ENCODE measurements around the gene FNTB.

Gene FNTB

GRCh38 chr14:65052832-65053231 lies 66.1 kb downstream of the FNTB start:
- ChIA-PET POLR2A (no interaction called here), CTCF (interaction anchor here (0.6 to 2.3 kb wide), 4 partner anchors 11 to 33 kb away, joined by 3 to 8 read pairs (median 6); no protein-coding TSS in a partner anchor)
- Histone ChIP-seq H3K36me3 (ENCODE audit: control insufficient read depth in 4 of 4, insufficient read depth in 4 of 4, low read length in 3 of 4) (peaks cover 0 to 36% (median under 1%) of the 10 kb centered on the region in 4 experiments), H3K9me3 (ENCODE audit: control extremely low read depth in 1 of 5, control insufficient read depth in 4 of 5, insufficient read depth in 2 of 5, low read depth in 1 of 5, low read length in 4 of 5) (no peaks in the 10 kb centered on the region), H3K4me1 (ENCODE audit: control extremely low read depth in 1 of 4, control insufficient read depth in 4 of 4, insufficient read depth in 4 of 4, low read length in 3 of 4) (peaks cover 3 to 44% (median 26%) of the 10 kb centered on the region in 4 experiments), H3K27me3 (replicated peaks in 2 of 5; ENCODE audit: control insufficient read depth in 4 of 5, insufficient read depth in 5 of 5, low read length in 4 of 5) (no peaks in the 10 kb centered on the region), H3K27ac (ENCODE audit: insufficient read depth in 1 of 2, low read depth in 1 of 2, low read length in 2 of 2, poor library complexity in 1 of 2, severe bottlenecking in 2 of 2) (no peak overlapping the region), H3K4me3 (ENCODE audit: control insufficient read depth in 1 of 7, extremely low read depth in 1 of 7, insufficient read depth in 4 of 7, low read depth in 2 of 7, low read length in 6 of 7) (peak overlapping the region in 1 of 7 experiments; percentile 31)
- DNase-seq, result no peak
- 89% methylated on average over 4 of the region's 4 CpGs for WGBS (ENCODE audit: insufficient coverage)

GRCh38 chr14:65053466-65053865 lies 66.8 kb downstream of the FNTB start:
- H3K27me3 ChIP-seq (replicated peaks in 2 of 5; ENCODE audit: control insufficient read depth in 4 of 5, insufficient read depth in 5 of 5, low read length in 4 of 5), result no peaks in the 10 kb centered on the region
- peaks cover 3 to 40% (median 25%) of the 10 kb centered on the region in 4 experiments for H3K4me1 ChIP-seq (ENCODE audit: control extremely low read depth in 1 of 4, control insufficient read depth in 4 of 4, insufficient read depth in 4 of 4, low read length in 3 of 4)
- H3K36me3 ChIP-seq (ENCODE audit: control insufficient read depth in 4 of 4, insufficient read depth in 4 of 4, low read length in 3 of 4), result peaks cover 0 to 36% (median under 1%) of the 10 kb centered on the region in 4 experiments
- no peaks in the 10 kb centered on the region for H3K9me3 ChIP-seq (ENCODE audit: control extremely low read depth in 1 of 5, control insufficient read depth in 4 of 5, insufficient read depth in 2 of 5, low read depth in 1 of 5, low read length in 4 of 5)
- DNase-seq, result peak in 2 of 3 donors; percentile 60 to 77
- 100% methylated on average over 1 of the region's 3 CpGs for WGBS (ENCODE audit: insufficient coverage)
- ChIA-PET POLR2A (interaction anchor here (1.3 to 2.5 kb wide), 2 partner anchors 9 to 13 kb away, joined by 4 to 11 read pairs; no protein-coding TSS in a partner anchor), CTCF (interaction anchor here (0.6 to 2.3 kb wide), 5 partner anchors 12 to 54 kb away, joined by 3 to 8 read pairs (median 6); no protein-coding TSS in a partner anchor)
- H3K4me3 ChIP-seq (ENCODE audit: control insufficient read depth in 1 of 7, extremely low read depth in 1 of 7, insufficient read depth in 4 of 7, low read depth in 2 of 7, low read length in 6 of 7), result no peak overlapping the region
- peak overlapping the region in 1 of 2 experiments; percentile 58 for H3K27ac ChIP-seq (ENCODE audit: insufficient read depth in 1 of 2, low read depth in 1 of 2, low read length in 2 of 2, poor library complexity in 1 of 2, severe bottlenecking in 2 of 2)

GRCh38 chr14:65054471-65055085 lies 67.9 kb downstream of the FNTB start:
- POLR2A ChIA-PET, result interaction anchor here (0.5 to 2.5 kb wide), 4 partner anchors 10 to 28 kb away, joined by 3 to 11 read pairs (median 4); no protein-coding TSS in a partner anchor
- peak overlapping the region in 1 of 2 experiments; percentile 63 for H3K27ac ChIP-seq (ENCODE audit: insufficient read depth in 1 of 2, low read depth in 1 of 2, low read length in 2 of 2, poor library complexity in 1 of 2, severe bottlenecking in 2 of 2)
- WGBS (ENCODE audit: insufficient coverage), result 42% methylated on average over 23 of the region's 23 CpGs
- peaks cover 0 to 34% (median 3%) of the 10 kb centered on the region in 4 experiments for H3K36me3 ChIP-seq (ENCODE audit: control insufficient read depth in 4 of 4, insufficient read depth in 4 of 4, low read length in 3 of 4)
- H3K4me3 ChIP-seq (ENCODE audit: control insufficient read depth in 1 of 7, extremely low read depth in 1 of 7, insufficient read depth in 4 of 7, low read depth in 2 of 7, low read length in 6 of 7), result no peak overlapping the region
- DNase-seq, result peak; percentile 58 to 94 (median 87)
- no peaks in the 10 kb centered on the region for H3K27me3 ChIP-seq (replicated peaks in 2 of 5; ENCODE audit: control insufficient read depth in 4 of 5, insufficient read depth in 5 of 5, low read length in 4 of 5)
- no peaks in the 10 kb centered on the region for H3K9me3 ChIP-seq (ENCODE audit: control extremely low read depth in 1 of 5, control insufficient read depth in 4 of 5, insufficient read depth in 2 of 5, low read depth in 1 of 5, low read length in 4 of 5)
- peaks cover 3 to 40% (median 25%) of the 10 kb centered on the region in 4 experiments for H3K4me1 ChIP-seq (ENCODE audit: control extremely low read depth in 1 of 4, control insufficient read depth in 4 of 4, insufficient read depth in 4 of 4, low read length in 3 of 4)
- CTCF ChIA-PET, result interaction anchor here (0.6 to 1.8 kb wide), 6 partner anchors 10 to 35 kb away, joined by 3 to 16 read pairs (median 4); no protein-coding TSS in a partner anchor

- peaks cover 3 to 40% (median 24%) of the 10 kb centered on the region in 4 experiments for H3K4me1 ChIP-seq (ENCODE audit: control extremely low read depth in 1 of 4, control insufficient read depth in 4 of 4, insufficient read depth in 4 of 4, low read length in 3 of 4)
- no peak overlapping the region for H3K27ac ChIP-seq (ENCODE audit: insufficient read depth in 1 of 2, low read depth in 1 of 2, low read length in 2 of 2, poor library complexity in 1 of 2, severe bottlenecking in 2 of 2)
- CTCF ChIA-PET, result interaction anchor here (1.2 to 1.8 kb wide), 2 partner anchors 19 to 38 kb away, joined by 3 to 4 read pairs; no protein-coding TSS in a partner anchor
- peaks cover 5 to 50% (median 17%) of the 10 kb centered on the region in 4 experiments for H3K36me3 ChIP-seq (ENCODE audit: control insufficient read depth in 4 of 4, insufficient read depth in 4 of 4, low read length in 3 of 4)
- H3K9me3 ChIP-seq (ENCODE audit: control extremely low read depth in 1 of 5, control insufficient read depth in 4 of 5, insufficient read depth in 2 of 5, low read depth in 1 of 5, low read length in 4 of 5), result no peaks in the 10 kb centered on the region
- POLR2A ChIA-PET, result no interaction called here
- H3K27me3 ChIP-seq (replicated peaks in 2 of 5; ENCODE audit: control insufficient read depth in 4 of 5, insufficient read depth in 5 of 5, low read length in 4 of 5), result no peaks in the 10 kb centered on the region
- no peak for DNase-seq
- no peak overlapping the region for H3K4me3 ChIP-seq (ENCODE audit: control insufficient read depth in 1 of 7, extremely low read depth in 1 of 7, insufficient read depth in 4 of 7, low read depth in 2 of 7, low read length in 6 of 7)
These were observed 71.0 kb downstream of the FNTB start for GRCh38 chr14:65057695-65058094.

- ChIA-PET CTCF (interaction anchor here (1.0 to 1.2 kb wide), 2 partner anchors 11 to 43 kb away, joined by 4 read pairs; no protein-coding TSS in a partner anchor), POLR2A (no interaction called here)
- Histone ChIP-seq H3K4me1 (ENCODE audit: control extremely low read depth in 1 of 4, control insufficient read depth in 4 of 4, insufficient read depth in 4 of 4, low read length in 3 of 4) (peaks cover 0 to 2% (median 0%) of the 10 kb centered on the region in 4 experiments), H3K27me3 (replicated peaks in 2 of 5; ENCODE audit: control insufficient read depth in 4 of 5, insufficient read depth in 5 of 5, low read length in 4 of 5) (no peaks in the 10 kb centered on the region), H3K27ac (ENCODE audit: insufficient read depth in 1 of 2, low read depth in 1 of 2, low read length in 2 of 2, poor library complexity in 1 of 2, severe bottlenecking in 2 of 2) (no peak overlapping the region), H3K9me3 (ENCODE audit: control extremely low read depth in 1 of 5, control insufficient read depth in 4 of 5, insufficient read depth in 2 of 5, low read depth in 1 of 5, low read length in 4 of 5) (no peaks in the 10 kb centered on the region), H3K36me3 (ENCODE audit: control insufficient read depth in 4 of 4, insufficient read depth in 4 of 4, low read length in 3 of 4) (peaks cover 25 to 63% (median 49%) of the 10 kb centered on the region in 4 experiments), H3K4me3 (ENCODE audit: control insufficient read depth in 1 of 7, extremely low read depth in 1 of 7, insufficient read depth in 4 of 7, low read depth in 2 of 7, low read length in 6 of 7) (no peak overlapping the region)
- no peak for DNase-seq
- WGBS (ENCODE audit: insufficient coverage), result 97% methylated on average over 11 of the region's 16 CpGs
These were observed 75.7 kb downstream of the FNTB start for GRCh38 chr14:65062096-65063075.

GRCh38 chr14:65065719-65066118 lies 79.0 kb downstream of the FNTB start:
- 94% methylated on average over 6 of the region's 7 CpGs for WGBS (ENCODE audit: insufficient coverage)
- Histone ChIP-seq H3K9me3 (ENCODE audit: control extremely low read depth in 1 of 5, control insufficient read depth in 4 of 5, insufficient read depth in 2 of 5, low read depth in 1 of 5, low read length in 4 of 5) (no peaks in the 10 kb centered on the region), H3K27me3 (replicated peaks in 2 of 5; ENCODE audit: control insufficient read depth in 4 of 5, insufficient read depth in 5 of 5, low read length in 4 of 5) (no peaks in the 10 kb centered on the region), H3K4me3 (ENCODE audit: control insufficient read depth in 1 of 7, extremely low read depth in 1 of 7, insufficient read depth in 4 of 7, low read depth in 2 of 7, low read length in 6 of 7) (no peak overlapping the region), H3K27ac (ENCODE audit: insufficient read depth in 1 of 2, low read depth in 1 of 2, low read length in 2 of 2, poor library complexity in 1 of 2, severe bottlenecking in 2 of 2) (no peak overlapping the region), H3K36me3 (ENCODE audit: control insufficient read depth in 4 of 4, insufficient read depth in 4 of 4, low read length in 3 of 4) (peaks cover 27 to 80% (median 61%) of the 10 kb centered on the region in 4 experiments), H3K4me1 (ENCODE audit: control extremely low read depth in 1 of 4, control insufficient read depth in 4 of 4, insufficient read depth in 4 of 4, low read length in 3 of 4) (no peaks in the 10 kb centered on the region)
- CTCF ChIA-PET, result interaction anchor here (1.0 to 1.8 kb wide), 3 partner anchors 9 to 11 kb away, joined by 3 to 8 read pairs (median 5); no protein-coding TSS in a partner anchor
- POLR2A ChIA-PET, result no interaction called here
- no peak for DNase-seq

Data from common myeloid progenitor, CD34-positive (primary cell).